ENCODE measurements around the gene AMN. TPM values are rescaled to one million over a fixed set of nuclear protein-coding genes. Genes with fewer than 3 reads are reported as not detected.

The AMN gene
- total RNA-seq, 2 donors from 2014 or later, result 1.9 to 3.2 TPM

DNA sequence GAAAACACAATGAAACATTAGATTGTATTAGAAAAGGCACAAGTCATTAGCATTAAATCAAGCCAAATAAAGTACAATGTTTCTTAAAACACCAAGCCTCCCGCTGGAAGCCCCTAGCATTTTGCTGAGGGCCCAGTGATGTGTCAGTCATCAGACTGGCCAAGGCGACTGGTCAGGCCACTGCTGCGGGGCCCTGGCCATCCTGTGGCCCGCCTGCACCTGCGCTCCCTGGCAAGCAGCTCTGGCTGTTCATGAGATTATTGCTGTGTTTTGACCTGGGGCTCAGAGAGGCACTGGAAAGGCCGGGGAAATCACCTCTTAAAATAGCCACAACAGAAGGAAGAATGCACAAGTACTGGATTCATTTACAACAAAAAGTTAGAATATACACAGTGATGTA lies 24.2 kb upstream of the AMN start:
- Histone ChIP-seq H3K27ac (ENCODE audit: low read depth, low read length) (no peak overlapping the region), H3K27me3 (ENCODE audit: control insufficient read depth, insufficient read depth, low read length, poor library complexity, severe bottlenecking) (no peaks in the 10 kb centered on the region), H3K9me3 (ENCODE audit: control insufficient read depth, low read length) (no peaks in the 10 kb centered on the region), H3K4me3 (ENCODE audit: low read length) (no peak overlapping the region), H3K4me1 (ENCODE audit: control insufficient read depth, insufficient read depth, low read length) (no peaks in the 10 kb centered on the region), H3K9ac (ENCODE audit: extremely low read depth, low read length, poor library complexity, severe bottlenecking) (no peak overlapping the region), H3K36me3 (ENCODE audit: control insufficient read depth, insufficient read depth, low read length) (no peaks in the 10 kb centered on the region)
- peaks cover 7% of the 10 kb centered on the region for H3K4me1 Mint-ChIP-seq
- TF ChIP-seq, protein P1, sequence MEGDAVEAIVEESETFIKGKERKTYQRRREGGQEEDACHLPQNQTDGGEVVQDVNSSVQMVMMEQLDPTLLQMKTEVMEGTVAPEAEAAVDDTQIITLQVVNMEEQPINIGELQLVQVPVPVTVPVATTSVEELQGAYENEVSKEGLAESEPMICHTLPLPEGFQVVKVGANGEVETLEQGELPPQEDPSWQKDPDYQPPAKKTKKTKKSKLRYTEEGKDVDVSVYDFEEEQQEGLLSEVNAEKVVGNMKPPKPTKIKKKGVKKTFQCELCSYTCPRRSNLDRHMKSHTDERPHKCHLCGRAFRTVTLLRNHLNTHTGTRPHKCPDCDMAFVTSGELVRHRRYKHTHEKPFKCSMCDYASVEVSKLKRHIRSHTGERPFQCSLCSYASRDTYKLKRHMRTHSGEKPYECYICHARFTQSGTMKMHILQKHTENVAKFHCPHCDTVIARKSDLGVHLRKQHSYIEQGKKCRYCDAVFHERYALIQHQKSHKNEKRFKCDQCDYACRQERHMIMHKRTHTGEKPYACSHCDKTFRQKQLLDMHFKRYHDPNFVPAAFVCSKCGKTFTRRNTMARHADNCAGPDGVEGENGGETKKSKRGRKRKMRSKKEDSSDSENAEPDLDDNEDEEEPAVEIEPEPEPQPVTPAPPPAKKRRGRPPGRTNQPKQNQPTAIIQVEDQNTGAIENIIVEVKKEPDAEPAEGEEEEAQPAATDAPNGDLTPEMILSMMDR (conservative IDR thresholded peaks at IDR 0.05), result no peak
- DNase-seq, result no peak
- H3K9me3 Mint-ChIP-seq, result no peaks in the 10 kb centered on the region
- WGBS, 2 experiments (ENCODE audit: insufficient coverage in 1 of 2, insufficient read length in 1 of 2), result 92 to 95% methylated on average over 4 to 6 of the region's 6 CpGs
- H3K27me3 Mint-ChIP-seq (ENCODE audit: insufficient read depth), result no peaks in the 10 kb centered on the region
- no peak overlapping the region for H3K4me3 Mint-ChIP-seq
- peaks cover 9% of the 10 kb centered on the region for H3K36me3 Mint-ChIP-seq (ENCODE audit: low read depth)
- no peak overlapping the region for H3K27ac Mint-ChIP-seq

DNA sequence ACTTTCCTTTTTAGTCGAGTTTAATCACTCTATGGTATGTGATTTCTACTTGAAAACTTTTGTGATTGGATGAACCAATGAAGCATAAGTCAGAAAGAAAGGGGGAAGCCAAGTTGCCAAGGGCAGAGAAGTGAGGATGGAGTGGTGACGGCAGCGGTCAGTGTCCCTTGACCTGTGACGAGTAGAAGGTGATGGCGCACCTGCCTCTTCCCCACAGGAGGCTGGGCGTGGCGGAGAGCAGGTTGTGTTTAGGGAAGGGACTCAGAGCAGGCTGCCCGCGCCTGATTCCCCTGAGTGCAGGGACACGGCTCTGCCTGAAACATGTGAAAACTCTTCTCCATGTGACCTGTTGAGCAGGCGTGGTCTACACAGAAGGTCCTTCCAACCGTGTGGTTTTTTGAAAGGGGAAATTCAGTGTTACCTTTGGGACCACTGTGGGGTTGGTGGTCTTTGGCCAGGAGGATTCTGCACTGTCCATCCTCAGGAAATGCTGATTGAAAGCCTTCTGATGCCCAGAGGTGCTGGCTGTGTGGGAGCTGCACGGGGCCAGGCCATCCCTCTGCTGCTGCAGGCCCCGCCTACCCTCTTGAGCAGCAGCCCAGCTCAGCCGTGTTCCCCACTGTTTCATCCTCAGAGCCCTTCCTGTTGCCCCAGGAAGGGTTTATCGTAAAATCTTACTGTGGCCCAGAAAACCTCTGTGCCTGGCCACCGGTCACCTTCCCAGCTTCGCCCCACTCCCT lies 23.5 kb upstream of the AMN start:
- no peaks in the 10 kb centered on the region for H3K4me1 ChIP-seq (ENCODE audit: control insufficient read depth, insufficient read depth, low read length)
- no peak overlapping the region for H3K4me3 Mint-ChIP-seq
- no peak overlapping the region for H3K27ac ChIP-seq (ENCODE audit: low read depth, low read length)
- no peak overlapping the region for H3K27ac Mint-ChIP-seq
- H3K9me3 Mint-ChIP-seq, result no peaks in the 10 kb centered on the region
- H3K4me3 ChIP-seq (ENCODE audit: low read length), result no peak overlapping the region
- peaks cover 15% of the 10 kb centered on the region for H3K36me3 Mint-ChIP-seq (ENCODE audit: low read depth)
- H3K36me3 ChIP-seq (ENCODE audit: control insufficient read depth, insufficient read depth, low read length), result no peaks in the 10 kb centered on the region
- peaks cover 7% of the 10 kb centered on the region for H3K4me1 Mint-ChIP-seq
- H3K9me3 ChIP-seq (ENCODE audit: control insufficient read depth, low read length), result no peaks in the 10 kb centered on the region
- no peak overlapping the region for H3K9ac ChIP-seq (ENCODE audit: extremely low read depth, low read length, poor library complexity, severe bottlenecking)
- no peak for DNase-seq
- TF ChIP-seq, protein P1 (conservative IDR thresholded peaks at IDR 0.05), result no peak
- no peaks in the 10 kb centered on the region for H3K27me3 Mint-ChIP-seq (ENCODE audit: insufficient read depth)
- H3K27me3 ChIP-seq (ENCODE audit: control insufficient read depth, insufficient read depth, low read length, poor library complexity, severe bottlenecking), result no peaks in the 10 kb centered on the region
- 91 to 95% methylated on average over 14 to 18 of the region's 18 CpGs for WGBS, 2 experiments (ENCODE audit: insufficient coverage in 1 of 2, insufficient read length in 1 of 2)

DNA sequence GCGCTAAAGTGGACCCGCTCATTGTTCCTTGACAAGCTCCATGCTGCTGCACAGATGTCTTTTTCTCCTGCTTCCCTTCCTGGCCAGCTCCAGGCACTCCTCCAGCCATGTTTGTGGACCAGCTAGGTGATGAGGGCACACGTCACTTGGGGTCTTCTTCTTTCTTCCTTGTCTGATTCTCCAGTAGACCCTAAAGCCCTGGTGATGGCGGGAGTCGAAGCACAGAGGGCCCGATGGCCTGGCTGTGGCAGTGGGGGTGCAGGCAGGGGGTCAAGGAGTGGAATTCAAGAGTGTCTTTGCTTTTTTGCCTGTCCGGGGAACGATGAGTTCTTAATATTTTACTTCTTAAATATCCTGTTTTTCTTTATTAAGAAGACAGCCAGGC lies 23.0 kb upstream of the AMN start:
- Histone ChIP-seq H3K27me3 (ENCODE audit: control insufficient read depth, insufficient read depth, low read length, poor library complexity, severe bottlenecking) (no peaks in the 10 kb centered on the region), H3K4me3 (ENCODE audit: low read length) (no peak overlapping the region), H3K9ac (ENCODE audit: extremely low read depth, low read length, poor library complexity, severe bottlenecking) (no peak overlapping the region), H3K27ac (ENCODE audit: low read depth, low read length) (no peak overlapping the region), H3K36me3 (ENCODE audit: control insufficient read depth, insufficient read depth, low read length) (no peaks in the 10 kb centered on the region), H3K9me3 (ENCODE audit: control insufficient read depth, low read length) (no peaks in the 10 kb centered on the region), H3K4me1 (ENCODE audit: control insufficient read depth, insufficient read depth, low read length) (no peaks in the 10 kb centered on the region)
- no peak for DNase-seq
- Mint-ChIP-seq H3K36me3 (ENCODE audit: low read depth) (peaks cover 19% of the 10 kb centered on the region), H3K4me1 (peaks cover 7% of the 10 kb centered on the region), H3K9me3 (no peaks in the 10 kb centered on the region), H3K4me3 (no peak overlapping the region), H3K27me3 (ENCODE audit: insufficient read depth) (no peaks in the 10 kb centered on the region), H3K27ac (no peak overlapping the region)
- TF ChIP-seq, protein P1 (conservative IDR thresholded peaks at IDR 0.05), result no peak
- WGBS, 2 experiments (ENCODE audit: insufficient coverage in 1 of 2, insufficient read length in 1 of 2), result 97 to 100% methylated on average over 2 to 8 of the region's 8 CpGs
